Measurements from ENCODE around the gene TSR3. TPM values are rescaled to one million over a fixed set of nuclear protein-coding genes. Genes with fewer than 3 reads are reported as not detected.

The TSR3 gene
- total and polyA plus RNA-seq, 4 donors: 20.3 to 29.9 (median 28.9) TPM

DNA sequence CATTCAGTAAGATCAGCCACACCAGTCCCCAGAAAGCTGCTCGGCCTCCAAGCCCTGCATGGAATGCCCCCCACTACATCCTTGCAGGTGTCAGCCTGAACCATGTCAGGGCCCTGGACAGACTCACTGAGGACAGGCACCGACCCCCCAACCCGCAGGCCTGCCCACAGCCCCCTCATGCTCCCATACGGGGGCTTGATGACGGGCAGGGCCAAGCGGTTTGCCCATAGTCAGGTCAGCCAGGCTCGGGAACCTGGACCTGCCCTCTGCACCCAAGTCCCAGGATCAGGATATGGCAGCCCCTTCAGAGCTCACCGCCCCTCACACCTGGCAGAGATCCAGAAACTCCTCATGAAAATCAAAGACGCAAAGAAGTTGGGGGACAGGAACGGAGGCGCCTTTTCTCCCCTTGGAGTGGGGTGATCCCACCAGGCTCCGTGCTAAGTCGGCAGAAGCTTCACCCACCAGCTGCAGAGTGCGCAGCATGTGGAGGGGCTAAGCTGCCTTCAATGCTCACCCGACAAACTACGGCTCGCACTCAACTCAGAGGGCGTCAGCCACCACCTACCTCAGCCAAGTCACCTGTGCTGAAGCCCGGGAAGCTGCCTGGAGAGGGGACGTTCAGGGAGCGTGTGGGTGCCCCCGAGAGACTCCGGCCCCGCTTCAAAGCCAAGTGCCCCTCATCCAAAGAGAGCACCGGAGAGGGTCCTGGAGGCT, 26.6 kb upstream of the TSR3 start:
- Histone ChIP-seq H3K9ac (ENCODE audit: low read depth in 1 of 2, low read length in 2 of 2) (no peak overlapping the region), H3K27me3 (ENCODE audit: control insufficient read depth in 4 of 4, insufficient read depth in 4 of 4, low read length in 3 of 4) (no peaks in the 10 kb centered on the region), H3K4me1 (ENCODE audit: control insufficient read depth in 4 of 4, insufficient read depth in 4 of 4, low read length in 3 of 4) (peaks cover 6 to 19% (median 14%) of the 10 kb centered on the region in 4 donors), H3K4me3 (ENCODE audit: low read depth in 1 of 3, low read length in 3 of 3) (peak overlapping the region in 2 of 3 donors; percentile 41 to 67), H3K36me3 (ENCODE audit: control insufficient read depth in 4 of 4, insufficient read depth in 3 of 4, low read depth in 1 of 4, low read length in 3 of 4) (peaks cover 0 to 26% (median 2%) of the 10 kb centered on the region in 4 donors), H3K9me3 (ENCODE audit: control insufficient read depth in 4 of 4, low read length in 3 of 4) (no peaks in the 10 kb centered on the region), H3K27ac (ENCODE audit: low read depth in 1 of 2, low read length in 2 of 2) (peak overlapping the region; percentile 66 to 96)
- TF ChIP-seq SP1 (IDR thresholded peaks at IDR 0.05) (no peak), YY1 (IDR thresholded peaks at IDR 0.05) (no peak), EGR1 (IDR thresholded peaks at IDR 0.05; ENCODE audit: low read depth in 2 of 2) (no peak), HNF4A (conservative IDR thresholded peaks at IDR 0.05) (peak in 1 of 2 donors; percentile 23), TAF1 (conservative IDR thresholded peaks at IDR 0.05) (no peak), HNF4G (IDR thresholded peaks at IDR 0.05) (no peak), NR2F2 (IDR thresholded peaks at IDR 0.05) (no peak), GABPA (IDR thresholded peaks at IDR 0.05 in 1 of 2, conservative IDR thresholded peaks at IDR 0.05 in 1 of 2) (no peak)
- DNase-seq (ENCODE audit: low spot score): no peak
- WGBS: 92% methylated on average over 25 of the region's 25 CpGs

DNA sequence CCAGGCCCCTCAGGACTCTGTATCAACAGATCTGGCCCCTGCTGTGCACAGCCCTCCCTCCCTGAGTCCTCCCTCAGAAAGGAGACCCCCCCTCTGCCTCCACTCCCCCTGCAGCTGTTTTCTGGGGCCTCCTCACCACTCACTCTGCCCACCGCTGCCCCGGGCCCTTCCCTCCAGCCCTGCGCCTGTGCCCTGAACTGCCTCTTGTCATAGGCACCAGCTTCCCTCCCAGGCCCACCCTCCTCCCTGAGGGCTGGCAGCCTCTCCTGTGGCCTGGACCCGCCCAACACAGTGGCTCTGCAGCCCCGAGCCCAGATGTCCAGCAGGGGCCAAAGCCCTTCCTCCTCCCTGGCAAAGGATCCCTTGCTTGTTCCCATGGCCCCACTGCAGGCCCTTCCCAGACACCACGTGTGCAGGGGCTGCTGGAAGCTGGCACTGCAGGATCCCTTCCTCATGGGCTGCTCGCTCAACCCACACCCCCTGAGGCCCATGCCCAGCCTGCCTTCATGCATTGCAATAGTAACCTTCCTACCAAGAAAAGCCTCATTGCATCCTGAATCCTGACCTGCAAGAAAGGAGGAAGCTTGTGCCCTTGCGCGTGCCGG, 25.8 kb upstream of the TSR3 start:
- H3K36me3 ChIP-seq (ENCODE audit: control insufficient read depth in 4 of 4, insufficient read depth in 3 of 4, low read depth in 1 of 4, low read length in 3 of 4): peaks cover 0 to 25% (median 2%) of the 10 kb centered on the region in 4 donors
- no peak for TF ChIP-seq RAD21 (IDR thresholded peaks at IDR 0.05)
- 96% methylated on average over 10 of the region's 10 CpGs for WGBS

DNA sequence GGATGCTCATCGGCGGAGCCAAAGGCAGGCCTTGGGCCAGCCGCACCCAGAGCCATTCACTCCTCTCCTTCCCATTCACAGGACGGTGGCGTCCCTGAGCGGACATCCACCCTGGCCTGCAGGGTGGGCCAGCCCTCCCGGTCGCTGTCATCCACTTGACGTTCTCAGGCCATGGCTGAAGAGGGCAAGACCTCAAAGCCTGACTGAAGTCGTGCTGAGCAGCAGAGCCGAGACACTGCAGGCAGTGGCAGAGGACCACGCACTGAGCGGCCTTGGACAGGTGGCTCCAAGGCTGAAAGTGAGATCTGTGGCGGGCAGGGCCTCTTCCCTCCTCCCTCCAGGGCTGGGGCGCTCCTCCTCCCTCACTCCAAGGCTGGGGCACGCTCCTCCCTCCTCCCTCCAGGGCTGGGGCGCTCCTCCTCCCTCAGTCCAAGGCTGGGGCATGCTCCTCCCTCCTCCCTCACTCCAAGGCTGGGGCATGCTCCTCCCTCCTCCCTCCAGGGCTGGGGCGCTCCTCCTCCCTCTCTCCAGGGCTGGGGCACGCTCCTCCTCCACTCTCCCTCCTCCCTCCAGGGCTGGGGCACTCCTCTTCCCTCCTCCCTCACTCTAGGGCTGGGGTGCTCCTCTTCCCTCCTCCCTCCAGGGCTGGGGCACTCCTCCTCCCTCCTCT, 24.2 kb upstream of the TSR3 start:
- Histone ChIP-seq H3K9me3 (ENCODE audit: control insufficient read depth in 4 of 4, low read length in 3 of 4) (no peaks in the 10 kb centered on the region), H3K9ac (ENCODE audit: low read depth in 1 of 2, low read length in 2 of 2) (no peak overlapping the region), H3K27me3 (ENCODE audit: control insufficient read depth in 4 of 4, insufficient read depth in 4 of 4, low read length in 3 of 4) (no peaks in the 10 kb centered on the region), H3K36me3 (ENCODE audit: control insufficient read depth in 4 of 4, insufficient read depth in 3 of 4, low read depth in 1 of 4, low read length in 3 of 4) (peaks cover 0 to 20% (median 2%) of the 10 kb centered on the region in 4 donors), H3K4me1 (ENCODE audit: control insufficient read depth in 4 of 4, insufficient read depth in 4 of 4, low read length in 3 of 4) (peaks cover 6 to 19% (median 14%) of the 10 kb centered on the region in 4 donors), H3K4me3 (ENCODE audit: low read depth in 1 of 3, low read length in 3 of 3) (no peak overlapping the region), H3K27ac (ENCODE audit: low read depth in 1 of 2, low read length in 2 of 2) (no peak overlapping the region)
- no peak for DNase-seq (ENCODE audit: low spot score)
- WGBS: 95% methylated on average over 19 of the region's 19 CpGs
- TF ChIP-seq GABPA (IDR thresholded peaks at IDR 0.05 in 1 of 2, conservative IDR thresholded peaks at IDR 0.05 in 1 of 2): no peak
- TF ChIP-seq, protein P1, sequence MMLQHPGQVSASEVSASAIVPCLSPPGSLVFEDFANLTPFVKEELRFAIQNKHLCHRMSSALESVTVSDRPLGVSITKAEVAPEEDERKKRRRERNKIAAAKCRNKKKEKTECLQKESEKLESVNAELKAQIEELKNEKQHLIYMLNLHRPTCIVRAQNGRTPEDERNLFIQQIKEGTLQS (IDR thresholded peaks at IDR 0.05): no peak
- TF ChIP-seq RAD21 (IDR thresholded peaks at IDR 0.05): no peak
- TF ChIP-seq RXRA (IDR thresholded peaks at IDR 0.05): no peak
- no peak for TF ChIP-seq EGR1 (IDR thresholded peaks at IDR 0.05; ENCODE audit: low read depth in 2 of 2)
- TF ChIP-seq SP1 (IDR thresholded peaks at IDR 0.05): no peak
- no peak for TF ChIP-seq NR2F2 (IDR thresholded peaks at IDR 0.05)
- TF ChIP-seq, protein P2, sequence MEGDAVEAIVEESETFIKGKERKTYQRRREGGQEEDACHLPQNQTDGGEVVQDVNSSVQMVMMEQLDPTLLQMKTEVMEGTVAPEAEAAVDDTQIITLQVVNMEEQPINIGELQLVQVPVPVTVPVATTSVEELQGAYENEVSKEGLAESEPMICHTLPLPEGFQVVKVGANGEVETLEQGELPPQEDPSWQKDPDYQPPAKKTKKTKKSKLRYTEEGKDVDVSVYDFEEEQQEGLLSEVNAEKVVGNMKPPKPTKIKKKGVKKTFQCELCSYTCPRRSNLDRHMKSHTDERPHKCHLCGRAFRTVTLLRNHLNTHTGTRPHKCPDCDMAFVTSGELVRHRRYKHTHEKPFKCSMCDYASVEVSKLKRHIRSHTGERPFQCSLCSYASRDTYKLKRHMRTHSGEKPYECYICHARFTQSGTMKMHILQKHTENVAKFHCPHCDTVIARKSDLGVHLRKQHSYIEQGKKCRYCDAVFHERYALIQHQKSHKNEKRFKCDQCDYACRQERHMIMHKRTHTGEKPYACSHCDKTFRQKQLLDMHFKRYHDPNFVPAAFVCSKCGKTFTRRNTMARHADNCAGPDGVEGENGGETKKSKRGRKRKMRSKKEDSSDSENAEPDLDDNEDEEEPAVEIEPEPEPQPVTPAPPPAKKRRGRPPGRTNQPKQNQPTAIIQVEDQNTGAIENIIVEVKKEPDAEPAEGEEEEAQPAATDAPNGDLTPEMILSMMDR (IDR thresholded peaks at IDR 0.05; ENCODE audit: low read depth, low read length, missing input control): no peak
- TF ChIP-seq TAF1 (conservative IDR thresholded peaks at IDR 0.05): no peak
- TF ChIP-seq, protein P3, sequence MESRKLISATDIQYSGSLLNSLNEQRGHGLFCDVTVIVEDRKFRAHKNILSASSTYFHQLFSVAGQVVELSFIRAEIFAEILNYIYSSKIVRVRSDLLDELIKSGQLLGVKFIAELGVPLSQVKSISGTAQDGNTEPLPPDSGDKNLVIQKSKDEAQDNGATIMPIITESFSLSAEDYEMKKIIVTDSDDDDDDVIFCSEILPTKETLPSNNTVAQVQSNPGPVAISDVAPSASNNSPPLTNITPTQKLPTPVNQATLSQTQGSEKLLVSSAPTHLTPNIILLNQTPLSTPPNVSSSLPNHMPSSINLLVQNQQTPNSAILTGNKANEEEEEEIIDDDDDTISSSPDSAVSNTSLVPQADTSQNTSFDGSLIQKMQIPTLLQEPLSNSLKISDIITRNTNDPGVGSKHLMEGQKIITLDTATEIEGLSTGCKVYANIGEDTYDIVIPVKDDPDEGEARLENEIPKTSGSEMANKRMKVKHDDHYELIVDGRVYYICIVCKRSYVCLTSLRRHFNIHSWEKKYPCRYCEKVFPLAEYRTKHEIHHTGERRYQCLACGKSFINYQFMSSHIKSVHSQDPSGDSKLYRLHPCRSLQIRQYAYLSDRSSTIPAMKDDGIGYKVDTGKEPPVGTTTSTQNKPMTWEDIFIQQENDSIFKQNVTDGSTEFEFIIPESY (IDR thresholded peaks at IDR 0.05): no peak
- TF ChIP-seq HNF4A (conservative IDR thresholded peaks at IDR 0.05): no peak
- TF ChIP-seq YY1 (IDR thresholded peaks at IDR 0.05): no peak
- TF ChIP-seq, protein P4, sequence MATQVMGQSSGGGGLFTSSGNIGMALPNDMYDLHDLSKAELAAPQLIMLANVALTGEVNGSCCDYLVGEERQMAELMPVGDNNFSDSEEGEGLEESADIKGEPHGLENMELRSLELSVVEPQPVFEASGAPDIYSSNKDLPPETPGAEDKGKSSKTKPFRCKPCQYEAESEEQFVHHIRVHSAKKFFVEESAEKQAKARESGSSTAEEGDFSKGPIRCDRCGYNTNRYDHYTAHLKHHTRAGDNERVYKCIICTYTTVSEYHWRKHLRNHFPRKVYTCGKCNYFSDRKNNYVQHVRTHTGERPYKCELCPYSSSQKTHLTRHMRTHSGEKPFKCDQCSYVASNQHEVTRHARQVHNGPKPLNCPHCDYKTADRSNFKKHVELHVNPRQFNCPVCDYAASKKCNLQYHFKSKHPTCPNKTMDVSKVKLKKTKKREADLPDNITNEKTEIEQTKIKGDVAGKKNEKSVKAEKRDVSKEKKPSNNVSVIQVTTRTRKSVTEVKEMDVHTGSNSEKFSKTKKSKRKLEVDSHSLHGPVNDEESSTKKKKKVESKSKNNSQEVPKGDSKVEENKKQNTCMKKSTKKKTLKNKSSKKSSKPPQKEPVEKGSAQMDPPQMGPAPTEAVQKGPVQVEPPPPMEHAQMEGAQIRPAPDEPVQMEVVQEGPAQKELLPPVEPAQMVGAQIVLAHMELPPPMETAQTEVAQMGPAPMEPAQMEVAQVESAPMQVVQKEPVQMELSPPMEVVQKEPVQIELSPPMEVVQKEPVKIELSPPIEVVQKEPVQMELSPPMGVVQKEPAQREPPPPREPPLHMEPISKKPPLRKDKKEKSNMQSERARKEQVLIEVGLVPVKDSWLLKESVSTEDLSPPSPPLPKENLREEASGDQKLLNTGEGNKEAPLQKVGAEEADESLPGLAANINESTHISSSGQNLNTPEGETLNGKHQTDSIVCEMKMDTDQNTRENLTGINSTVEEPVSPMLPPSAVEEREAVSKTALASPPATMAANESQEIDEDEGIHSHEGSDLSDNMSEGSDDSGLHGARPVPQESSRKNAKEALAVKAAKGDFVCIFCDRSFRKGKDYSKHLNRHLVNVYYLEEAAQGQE (IDR thresholded peaks at IDR 0.05): no peak
- TF ChIP-seq, protein P5, sequence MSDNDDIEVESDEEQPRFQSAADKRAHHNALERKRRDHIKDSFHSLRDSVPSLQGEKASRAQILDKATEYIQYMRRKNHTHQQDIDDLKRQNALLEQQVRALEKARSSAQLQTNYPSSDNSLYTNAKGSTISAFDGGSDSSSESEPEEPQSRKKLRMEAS (IDR thresholded peaks at IDR 0.05): no peak
- no peak for TF ChIP-seq FOXA1 (IDR thresholded peaks at IDR 0.05)
- no peak for TF ChIP-seq HNF4G (IDR thresholded peaks at IDR 0.05)
- TF ChIP-seq FOXA2 (IDR thresholded peaks at IDR 0.05): no peak

More for the DNA sequence above, 25.8 kb upstream of the TSR3 start:
- no peak overlapping the region for H3K9ac ChIP-seq (ENCODE audit: low read depth in 1 of 2, low read length in 2 of 2)
- H3K27ac ChIP-seq (ENCODE audit: low read depth in 1 of 2, low read length in 2 of 2): no peak overlapping the region
- DNase-seq (ENCODE audit: low spot score): no peak
- H3K27me3 ChIP-seq (ENCODE audit: control insufficient read depth in 4 of 4, insufficient read depth in 4 of 4, low read length in 3 of 4): no peaks in the 10 kb centered on the region
- peak overlapping the region in 1 of 3 donors; percentile 67 for H3K4me3 ChIP-seq (ENCODE audit: low read depth in 1 of 3, low read length in 3 of 3)
- H3K4me1 ChIP-seq (ENCODE audit: control insufficient read depth in 4 of 4, insufficient read depth in 4 of 4, low read length in 3 of 4): peaks cover 6 to 19% (median 14%) of the 10 kb centered on the region in 4 donors
- no peaks in the 10 kb centered on the region for H3K9me3 ChIP-seq (ENCODE audit: control insufficient read depth in 4 of 4, low read length in 3 of 4)

All from liver (tissue), 9 donors.